Measurements from ENCODE around the gene CNTN4.

The CNTN4 gene

GRCh38 chr3:2597615-2598014 lies 498.9 kb downstream of the CNTN4 start:
- no peak for DNase-seq (ENCODE audit: low spot score)

GRCh38 chr3:2599471-2599870 lies 500.8 kb downstream of the CNTN4 start:
- DNase-seq (ENCODE audit: low spot score): no peak

- no peak for DNase-seq (ENCODE audit: low spot score)
These were observed 505.1 kb downstream of the CNTN4 start for GRCh38 chr3:2603692-2604289.

DNA sequence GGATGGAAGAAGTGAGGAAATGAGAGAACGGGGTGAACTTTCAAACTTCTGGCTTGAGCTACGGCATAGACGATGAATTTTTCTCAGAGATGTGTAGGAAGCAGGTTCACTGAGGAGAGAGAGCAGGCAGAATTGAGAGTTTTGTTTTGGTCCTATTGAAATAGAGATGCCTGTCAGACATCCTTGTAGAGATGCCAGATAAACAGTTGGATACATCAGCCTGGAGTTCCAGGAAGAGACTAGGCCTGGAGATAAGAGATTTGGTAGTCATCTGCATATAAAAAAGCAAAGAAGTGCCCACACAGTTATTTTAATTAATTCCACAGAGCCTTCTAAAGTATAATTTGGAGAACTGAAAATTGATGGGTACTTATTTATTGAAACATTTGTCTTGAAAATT lies 515.9 kb downstream of the CNTN4 start:
- no peak for DNase-seq (ENCODE audit: low spot score)

DNA sequence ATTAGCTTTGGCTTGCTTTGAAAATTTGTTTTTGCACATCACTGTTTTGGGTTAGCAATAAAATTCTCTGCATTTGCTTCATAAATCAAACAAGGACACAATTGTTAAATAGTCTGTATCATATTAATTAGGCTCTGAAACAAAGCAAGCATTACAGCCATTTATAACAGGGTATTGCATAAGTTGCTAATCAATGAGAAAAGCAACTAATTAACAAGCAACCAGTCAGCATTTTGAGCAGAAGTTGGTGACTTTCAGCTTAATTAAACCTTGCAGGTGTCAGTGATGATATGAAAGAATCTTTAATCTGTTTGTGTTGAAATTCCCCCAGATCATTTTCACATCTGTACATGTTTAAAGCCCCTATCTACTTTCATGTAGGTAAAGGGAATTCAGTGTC lies 516.4 kb downstream of the CNTN4 start:
- no peak for DNase-seq (ENCODE audit: low spot score)

DNA sequence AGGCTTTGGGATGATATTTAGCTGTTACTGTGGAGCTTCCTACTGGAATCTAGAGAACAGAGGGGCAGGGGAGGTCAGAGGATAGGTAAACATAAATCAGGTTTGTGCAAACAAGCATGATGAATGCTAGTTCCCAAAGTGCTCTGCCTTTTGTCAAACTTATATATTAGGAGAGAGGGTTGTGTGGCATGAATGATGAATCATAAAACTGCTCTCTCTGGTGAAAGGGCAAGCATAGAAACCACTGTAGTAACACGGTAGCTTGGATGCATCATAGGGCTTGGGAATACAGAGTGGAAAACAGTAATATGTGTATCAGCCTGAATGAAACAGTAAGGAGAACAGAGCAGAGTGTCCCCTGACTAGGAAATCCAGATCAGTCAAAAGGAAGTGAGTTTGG lies 524.8 kb downstream of the CNTN4 start:
- no peak for DNase-seq (ENCODE audit: low spot score)

DNA sequence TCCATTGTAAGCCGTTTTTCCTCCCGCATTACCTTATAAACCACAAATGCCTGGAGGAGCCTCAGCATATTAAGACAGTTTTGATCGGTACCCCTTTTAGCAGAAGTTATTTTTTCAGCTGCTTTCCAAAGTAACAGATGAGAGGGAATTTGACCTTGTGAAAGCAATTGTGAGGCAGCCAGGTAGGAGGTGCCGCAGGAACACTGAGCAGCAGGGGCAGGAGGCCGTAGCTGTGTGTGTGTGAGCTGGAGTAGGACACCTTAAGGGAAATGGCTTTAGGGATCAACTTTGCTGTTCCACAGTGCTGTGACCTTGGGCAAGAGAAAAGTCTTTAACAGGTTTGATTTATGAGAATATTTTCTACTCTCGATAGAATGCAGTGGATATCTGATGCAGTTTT lies 529.5 kb downstream of the CNTN4 start:
- DNase-seq (ENCODE audit: low spot score): no peak

DNA sequence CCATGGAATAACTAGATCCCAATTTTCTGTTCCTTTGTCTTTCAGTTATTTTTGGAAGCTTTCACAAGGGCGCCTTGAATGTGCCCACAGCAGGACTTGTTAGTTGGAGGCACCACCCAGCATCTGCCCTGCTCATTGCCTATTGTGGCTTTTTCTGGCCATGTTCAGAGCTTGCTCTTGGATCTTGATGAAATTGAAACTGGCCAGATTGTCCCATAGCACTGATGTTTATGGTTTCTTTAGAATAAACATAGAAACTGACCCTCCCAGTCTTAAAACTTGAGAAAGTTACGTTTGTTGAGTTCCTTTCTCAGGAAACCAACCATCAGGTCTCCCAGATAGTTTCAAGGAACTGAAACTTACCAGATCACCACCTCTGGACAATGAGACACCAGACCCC lies 536.8 kb downstream of the CNTN4 start:
- DNase-seq (ENCODE audit: low spot score): no peak

- DNase-seq (ENCODE audit: low spot score): no peak
These were observed 544.9 kb downstream of the CNTN4 start for GRCh38 chr3:2643606-2644005.

GRCh38 chr3:2645001-2645400 lies 546.3 kb downstream of the CNTN4 start:
- no peak for DNase-seq (ENCODE audit: low spot score)

- no peak for DNase-seq (ENCODE audit: low spot score)
These were observed 552.1 kb downstream of the CNTN4 start for GRCh38 chr3:2650746-2651145.

DNA sequence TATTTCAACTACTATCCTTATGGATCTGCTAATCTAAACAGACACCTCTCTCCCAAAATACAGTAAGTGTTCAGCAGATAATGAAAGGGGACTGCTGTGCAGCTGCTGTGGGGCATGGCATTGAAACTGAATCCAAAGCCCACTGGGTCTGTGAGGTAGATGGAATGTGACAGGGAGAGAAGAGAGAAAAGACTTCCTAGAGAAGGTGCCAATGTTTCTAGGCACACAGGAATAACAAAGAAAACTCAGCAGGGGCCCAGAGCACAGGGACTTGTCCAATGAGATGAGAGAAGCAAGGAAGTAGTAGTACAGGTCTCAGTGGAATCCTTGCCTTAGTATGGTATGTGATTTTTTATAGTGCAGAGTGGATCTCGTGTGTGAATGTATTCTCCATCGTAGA lies 553.7 kb downstream of the CNTN4 start:
- DNase-seq (ENCODE audit: low spot score): no peak

GRCh38 chr3:2653706-2654105 lies 555.0 kb downstream of the CNTN4 start:
- no peak for DNase-seq (ENCODE audit: low spot score)

GRCh38 chr3:2655229-2655701 lies 556.6 kb downstream of the CNTN4 start:
- DNase-seq (ENCODE audit: low spot score): no peak

DNA sequence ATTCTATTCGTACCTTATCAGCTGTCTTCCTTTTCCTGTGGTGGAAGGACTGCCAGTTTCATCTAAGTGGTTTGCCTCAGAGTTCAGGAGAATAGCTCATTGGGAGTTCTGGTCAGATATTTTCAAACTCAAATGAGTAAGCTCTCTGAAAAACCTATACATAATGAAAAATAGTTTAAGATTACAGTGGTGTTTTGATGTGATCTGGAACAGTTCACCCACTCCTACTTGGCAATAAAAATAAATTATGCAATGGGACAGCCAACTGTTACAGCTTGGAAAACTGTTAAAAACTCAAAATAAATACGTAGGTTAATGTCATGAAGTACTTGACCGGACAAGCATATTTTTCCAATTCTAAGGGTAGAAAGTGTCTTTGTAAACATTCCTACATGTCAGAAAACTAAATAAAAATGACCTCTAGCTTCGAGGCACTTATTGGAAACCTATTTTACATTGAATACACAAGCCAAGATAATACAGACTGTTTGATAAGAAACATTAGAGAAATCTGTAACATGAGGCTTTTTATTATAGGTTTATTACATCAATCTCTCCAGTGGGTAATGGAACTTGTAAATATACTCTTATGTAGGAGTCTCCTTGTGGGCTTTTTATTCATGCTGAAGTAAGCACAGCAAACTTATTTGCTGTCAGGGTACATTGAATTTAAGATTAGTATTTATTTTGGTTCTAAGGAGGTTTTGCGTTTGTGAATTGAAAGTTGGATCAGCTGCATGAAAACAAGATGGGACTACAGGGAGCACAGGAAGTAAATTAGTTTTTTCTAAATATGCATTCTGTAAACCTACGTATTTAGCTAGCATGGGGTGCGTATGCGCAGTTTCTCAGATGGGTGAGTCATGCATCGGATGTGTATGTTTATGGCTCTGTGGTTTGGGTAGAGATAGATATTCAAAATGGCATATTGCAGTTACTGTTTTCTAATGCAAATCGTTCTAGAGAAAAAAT lies 558.4 kb downstream of the CNTN4 start:
- no peak for DNase-seq (ENCODE audit: low spot score)

GRCh38 chr3:2657971-2658370 lies 559.3 kb downstream of the CNTN4 start:
- DNase-seq (ENCODE audit: low spot score): no peak

DNA sequence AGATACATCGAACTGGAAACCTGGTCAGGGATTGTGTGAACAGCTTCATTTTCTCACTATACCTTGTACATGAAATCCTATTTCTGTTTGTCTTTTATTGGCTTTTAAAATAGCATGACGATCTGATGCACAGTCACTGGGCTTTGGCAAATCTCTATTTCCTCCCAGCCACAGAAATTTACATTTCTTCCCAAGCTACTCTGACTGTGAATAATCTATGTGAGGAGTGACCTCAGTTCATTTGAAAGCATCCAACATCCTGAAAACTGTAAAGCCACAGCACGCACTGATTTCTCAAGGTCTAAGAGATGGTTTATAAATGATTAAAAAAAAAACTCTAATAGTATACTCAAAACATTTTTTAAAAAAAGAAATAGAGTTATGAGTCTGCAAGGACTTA lies 561.2 kb downstream of the CNTN4 start:
- no peak for DNase-seq (ENCODE audit: low spot score)

- DNase-seq (ENCODE audit: low spot score): no peak
These were observed 562.4 kb downstream of the CNTN4 start for GRCh38 chr3:2661078-2661477.

- DNase-seq (ENCODE audit: low spot score): no peak
These were observed 578.8 kb downstream of the CNTN4 start for GRCh38 chr3:2677501-2677900.

DNA sequence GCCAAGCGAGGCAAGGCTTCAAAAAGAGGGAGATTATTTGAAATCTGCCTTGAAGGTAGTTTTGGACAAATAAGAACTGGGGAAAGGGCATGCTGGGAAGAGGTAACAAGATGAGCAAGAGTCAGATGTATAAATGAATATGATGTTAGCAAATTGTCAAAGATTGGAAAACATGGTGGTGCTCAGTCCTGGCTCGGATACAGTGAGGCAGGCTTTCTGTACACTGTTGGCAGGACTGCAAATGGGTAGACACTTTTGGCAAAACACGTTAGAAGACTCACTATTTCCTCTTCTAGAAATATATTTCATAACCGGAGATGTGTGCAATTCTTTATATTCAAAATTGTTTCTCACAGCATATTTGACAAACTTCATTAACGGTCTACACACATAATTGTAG lies 581.6 kb downstream of the CNTN4 start:
- no peak for DNase-seq (ENCODE audit: low spot score)

- no peak for DNase-seq (ENCODE audit: low spot score)
These were observed 585.4 kb downstream of the CNTN4 start for GRCh38 chr3:2684046-2684445.

DNA sequence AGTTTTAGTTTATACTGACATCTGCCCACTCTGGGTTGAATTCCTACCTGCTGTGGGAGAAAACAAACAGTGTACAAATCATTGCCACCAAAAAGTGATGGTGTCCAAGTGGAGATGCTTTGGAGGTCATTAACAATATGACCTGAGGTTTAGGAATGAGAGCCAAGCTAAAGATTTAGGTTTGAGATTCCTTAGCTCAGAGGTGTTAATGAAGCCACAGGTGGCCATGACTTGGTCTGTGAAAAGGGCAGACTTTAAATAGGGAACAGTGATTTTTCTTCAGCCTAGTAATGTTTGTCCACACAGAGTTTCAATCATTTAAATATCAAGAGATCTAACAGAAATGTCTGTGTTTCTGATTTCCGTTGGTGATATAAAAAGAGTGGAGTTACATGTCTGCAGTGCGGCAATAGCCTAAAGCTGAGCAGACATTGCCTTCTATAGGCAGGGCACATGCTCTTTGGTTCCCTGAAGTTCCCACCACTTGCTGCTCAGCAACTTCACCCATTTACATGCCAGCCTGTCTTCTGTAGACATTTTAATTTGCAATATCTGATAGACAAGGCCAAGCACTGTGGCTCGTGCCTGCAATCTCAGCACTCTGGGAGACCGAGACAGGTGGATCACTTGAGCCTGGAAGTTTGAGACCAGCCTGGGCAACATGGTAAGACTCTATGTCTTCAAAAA lies 588.3 kb downstream of the CNTN4 start:
- no peak for DNase-seq (ENCODE audit: low spot score)

DNA sequence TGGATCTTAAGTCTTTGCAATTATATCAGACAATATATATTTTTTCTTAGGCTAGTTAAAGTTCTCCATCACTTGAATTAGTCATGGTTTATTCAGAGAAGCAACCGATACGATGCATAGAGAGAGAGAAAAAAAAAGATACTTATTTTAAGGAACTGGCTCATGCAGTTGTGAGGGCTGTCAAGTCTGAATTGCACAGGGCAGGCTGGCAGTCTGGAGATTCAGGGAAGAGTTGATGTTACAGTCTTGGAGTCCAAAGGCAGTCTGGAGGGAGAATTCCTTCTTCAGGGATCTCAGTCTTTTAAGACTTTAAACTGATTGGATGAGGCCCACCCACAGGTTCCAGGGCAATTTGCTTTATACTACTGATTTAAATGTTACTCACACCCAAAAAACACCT lies 598.9 kb downstream of the CNTN4 start:
- DNase-seq (ENCODE audit: low spot score): no peak

All from COLO829 (cell line).